OCI-LY7 (cell line): ENCODE measurements around the gene OR1D2. TPM values are rescaled to one million over a fixed set of nuclear protein-coding genes. Genes with fewer than 3 reads are reported as not detected.

Source experiments
- BruUV-seq: library from RNA; stranded (reverse); fragments of 400-500 nt; replicated peaks from 2 replicates; lab custom pipeline; 2021; lab: Mats Ljungman, UMichigan
- CTCF ChIA-PET: fragments of 300-600 bp; sonication (Branson Sonifier 250); formaldehyde crosslinking; loops from one replicate; lab custom pipeline; 2022; ENCODE audit warnings: antibody characterized with exemption; ENCODE audit not compliant: unreplicated experiment; lab: Charles Lee
- POLR2A ChIA-PET: fragments of 300-600 bp; sonication (Branson Sonifier 250); formaldehyde crosslinking; loops from one replicate; lab custom pipeline; 2022; ENCODE audit warnings: antibody characterized with exemption; lab: Charles Lee
- DNase-seq: peaks from one replicate; pipeline ENCODE4 v3.0.0-alpha.2; 2015; ENCODE audit warnings: low spot score
- H2AFZ ChIP-seq: fragments of 200-600 bp; sonication (generic), shearing (Covaris generic); 2 replicates; pipeline ENCODE4 v1.6.1; 2014; ENCODE audit warnings: mild to moderate bottlenecking, antibody characterized with exemption, low read length, moderate library complexity
- H3K27ac ChIP-seq: fragments of 200-600 bp; sonication (generic); 2 replicates; pipeline ENCODE4 v1.5.1; 2014; ENCODE audit warnings: mixed run types, low read depth, mild to moderate bottlenecking, moderate library complexity, low read length, inconsistent platforms; ENCODE audit not compliant: poor library complexity, severe bottlenecking
- H3K36me3 ChIP-seq: fragments of 200-600 bp; sonication (generic); 2 replicates; pipeline ENCODE4 v1.6.1; 2014; ENCODE audit warnings: mild to moderate bottlenecking, antibody characterized with exemption, low read length, moderate library complexity, mixed read lengths; ENCODE audit not compliant: insufficient read depth
- H3K4me1 ChIP-seq: fragments of 200-600 bp; sonication (generic); 2 replicates; pipeline ENCODE4 v1.5.1; 2014; ENCODE audit warnings: mild to moderate bottlenecking, low read length; ENCODE audit not compliant: insufficient read depth, poor library complexity, severe bottlenecking
- H3K4me2 ChIP-seq: fragments of 200-600 bp; sonication (generic); 2 replicates; pipeline ENCODE4 v1.6.1; 2014; ENCODE audit warnings: mild to moderate bottlenecking, low read length
- H3K4me3 ChIP-seq: fragments of 200-600 bp; sonication (generic); 2 replicates; pipeline ENCODE4 v1.5.1; 2014; ENCODE audit warnings: mild to moderate bottlenecking, low read depth, low read length; ENCODE audit not compliant: poor library complexity, severe bottlenecking
- H3K79me2 ChIP-seq: fragments of 200-600 bp; sonication (generic); 2 replicates; pipeline ENCODE4 v1.6.1; 2016; ENCODE audit warnings: low read depth, mild to moderate bottlenecking, low read length, moderate library complexity, mixed read lengths; ENCODE audit not compliant: insufficient read depth
- H3K9me2 ChIP-seq: fragments of 200-600 bp; sonication (generic); 2 replicates; pipeline ENCODE4 v1.6.1; 2016; ENCODE audit warnings: mild to moderate bottlenecking, low read length, mixed read lengths; ENCODE audit not compliant: insufficient read depth
- H3K9me3 ChIP-seq: fragments of 200-600 bp; sonication (generic); 2 replicates; pipeline ENCODE4 v1.6.1; 2014; ENCODE audit warnings: mild to moderate bottlenecking, mixed run types, low read length, mixed read lengths
- H4K20me1 ChIP-seq: fragments of 200-600 bp; sonication (generic); 2 replicates; pipeline ENCODE4 v1.6.1; 2014; ENCODE audit warnings: mild to moderate bottlenecking, antibody characterized with exemption, low read length, moderate library complexity, mixed read lengths; ENCODE audit not compliant: insufficient read depth
- EZH2phosphoT487 ChIP-seq: fragments of 200-600 bp; sonication (generic); IDR thresholded peaks from 2 replicates; pipeline ENCODE4 v1.6.1; 2018; ENCODE audit warnings: low read depth, borderline replicate concordance, mild to moderate bottlenecking, mixed run types, antibody characterized with exemption, low read length, moderate library complexity, mixed read lengths
- intact Hi-C: fragments of 100-400 bp; cut with micrococcal nuclease; formaldehyde crosslinking; loops from one replicate; pipeline ENCODE4 v1.10.0; 2022; ENCODE audit not compliant: unreplicated experiment
- total RNA-seq, 2 experiments: library from RNA; depleted of rRNA in 1 of 2; stranded (reverse); fragments of >200 nt in 1 of 2; shearing (Covaris generic) in 1 of 2; gene quantifications; 2 replicates each; pipeline ENCODE4 v1.2.3, GENCODE V29; 2014 to 2022
- TF ChIP-seq, protein P1 (sequence below): fragments of 200-600 bp; sonication (generic); conservative IDR thresholded peaks from 2 replicates; pipeline ENCODE4 v1.5.1; 2014; ENCODE audit warnings: mild to moderate bottlenecking, antibody characterized with exemption, low read length, moderate library complexity, mixed read lengths

The OR1D2 gene
- total RNA-seq, 2 experiments from 2014 or later, result not detected

DNA sequence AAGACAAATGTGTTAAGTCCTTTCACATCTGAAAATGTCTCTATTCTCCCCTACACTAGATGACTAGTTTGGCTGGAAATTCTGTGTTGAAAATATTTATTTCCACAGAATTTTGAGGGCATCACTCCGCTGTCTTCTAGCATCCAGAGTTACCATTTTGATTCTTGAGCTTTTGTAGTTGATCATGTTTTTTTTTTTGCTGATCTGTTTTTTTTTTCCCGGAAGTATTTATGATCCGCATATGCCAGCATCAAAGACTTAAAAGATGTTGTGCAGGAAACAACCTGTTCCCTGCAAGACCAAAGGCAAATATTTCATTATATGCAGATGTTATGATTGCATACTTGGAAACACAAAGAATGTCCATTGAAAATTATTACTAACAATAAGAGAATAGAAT, 57.5 kb downstream of the OR1D2 start:
- peaks cover 20% of the 10 kb centered on the region for H3K9me3 ChIP-seq
- TF ChIP-seq, protein P1, sequence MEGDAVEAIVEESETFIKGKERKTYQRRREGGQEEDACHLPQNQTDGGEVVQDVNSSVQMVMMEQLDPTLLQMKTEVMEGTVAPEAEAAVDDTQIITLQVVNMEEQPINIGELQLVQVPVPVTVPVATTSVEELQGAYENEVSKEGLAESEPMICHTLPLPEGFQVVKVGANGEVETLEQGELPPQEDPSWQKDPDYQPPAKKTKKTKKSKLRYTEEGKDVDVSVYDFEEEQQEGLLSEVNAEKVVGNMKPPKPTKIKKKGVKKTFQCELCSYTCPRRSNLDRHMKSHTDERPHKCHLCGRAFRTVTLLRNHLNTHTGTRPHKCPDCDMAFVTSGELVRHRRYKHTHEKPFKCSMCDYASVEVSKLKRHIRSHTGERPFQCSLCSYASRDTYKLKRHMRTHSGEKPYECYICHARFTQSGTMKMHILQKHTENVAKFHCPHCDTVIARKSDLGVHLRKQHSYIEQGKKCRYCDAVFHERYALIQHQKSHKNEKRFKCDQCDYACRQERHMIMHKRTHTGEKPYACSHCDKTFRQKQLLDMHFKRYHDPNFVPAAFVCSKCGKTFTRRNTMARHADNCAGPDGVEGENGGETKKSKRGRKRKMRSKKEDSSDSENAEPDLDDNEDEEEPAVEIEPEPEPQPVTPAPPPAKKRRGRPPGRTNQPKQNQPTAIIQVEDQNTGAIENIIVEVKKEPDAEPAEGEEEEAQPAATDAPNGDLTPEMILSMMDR, result no peak
- no peak for TF ChIP-seq EZH2phosphoT487
- no peaks in the 10 kb centered on the region for H3K79me2 ChIP-seq
- ChIA-PET CTCF (no interaction called here), POLR2A (no interaction called here)
- no peaks in the 10 kb centered on the region for H4K20me1 ChIP-seq
- intact Hi-C loops, result loop anchor here (5.0 kb wide), 3 partner anchors 401 to 601 kb away; no protein-coding TSS in a partner anchor
- no peak overlapping the region for H2AFZ ChIP-seq
- no peak overlapping the region for H3K27ac ChIP-seq
- H3K4me1 ChIP-seq, result peaks cover 15% of the 10 kb centered on the region
- no peaks in the 10 kb centered on the region for H3K9me2 ChIP-seq
- H3K36me3 ChIP-seq, result no peaks in the 10 kb centered on the region
- H3K4me2 ChIP-seq, result no peak overlapping the region
- no TSS peak for BruUV-seq
- no peak for DNase-seq
- no peak overlapping the region for H3K4me3 ChIP-seq

DNA sequence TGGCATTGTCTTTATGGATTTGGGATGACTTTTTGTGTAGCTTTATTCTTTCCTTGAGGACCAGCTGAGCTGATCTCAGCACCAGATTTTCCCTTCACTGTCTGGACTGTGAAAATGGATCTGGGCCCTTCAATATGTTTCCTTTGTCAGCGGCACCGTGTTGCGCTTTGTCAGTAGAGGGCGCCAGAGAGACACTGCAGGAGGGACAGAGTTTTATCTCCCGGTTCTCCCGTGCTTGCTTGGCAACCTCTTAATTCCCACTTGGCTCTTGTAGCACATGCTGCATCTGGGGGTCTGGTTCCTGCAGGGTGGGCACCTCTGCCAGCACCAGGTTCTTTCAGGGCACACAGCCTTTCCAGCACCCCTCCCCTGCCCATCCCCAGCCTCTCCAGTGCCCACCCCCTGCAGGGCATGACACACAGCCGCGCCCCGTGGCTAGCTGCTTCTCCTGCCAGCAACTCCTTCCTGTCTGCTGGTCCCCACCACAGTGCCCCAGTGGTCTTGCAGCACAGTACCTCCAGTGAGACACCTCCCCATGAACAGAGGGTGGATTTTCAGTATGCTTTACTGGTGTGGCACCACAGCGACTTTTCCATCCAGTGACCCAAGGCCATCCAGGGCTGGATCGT, 60.4 kb downstream of the OR1D2 start:
- Histone ChIP-seq H3K79me2 (no peaks in the 10 kb centered on the region), H3K36me3 (no peaks in the 10 kb centered on the region), H4K20me1 (no peaks in the 10 kb centered on the region), H3K4me1 (peaks cover 12% of the 10 kb centered on the region), H3K4me3 (no peak overlapping the region), H3K4me2 (no peak overlapping the region), H3K27ac (no peak overlapping the region), H3K9me3 (peaks cover 20% of the 10 kb centered on the region), H2AFZ (no peak overlapping the region), H3K9me2 (no peaks in the 10 kb centered on the region)
- peak; percentile 34 for DNase-seq
- no TSS peak for BruUV-seq
- POLR2A ChIA-PET, result interaction anchor here (0.7 kb wide), 1 partner anchor 233 kb away, joined by 5 read pairs; no protein-coding TSS in a partner anchor
- TF ChIP-seq, protein P1, result peak; percentile 77
- TF ChIP-seq EZH2phosphoT487, result no peak
- intact Hi-C loops, result no loop called here
- CTCF ChIA-PET, result no interaction called here

DNA sequence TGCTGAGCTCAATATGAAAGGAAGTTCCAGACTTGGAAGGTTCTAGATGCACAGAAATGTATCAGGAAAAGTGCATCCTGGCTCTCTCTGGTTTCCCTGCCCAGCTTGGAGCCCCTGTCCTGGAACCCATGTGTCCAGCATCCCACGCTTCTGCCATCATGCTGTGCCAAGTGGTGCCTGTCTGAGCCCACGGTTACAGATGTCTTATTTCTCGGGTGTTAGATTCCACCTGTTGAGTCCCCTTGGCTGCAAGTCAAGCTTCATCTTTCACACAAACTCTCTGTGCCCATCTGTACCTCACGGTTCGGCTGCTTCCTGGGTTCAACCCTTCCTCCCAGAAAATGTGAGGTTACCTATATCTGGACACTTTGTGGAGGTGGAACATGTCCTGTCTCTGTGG, 63.3 kb downstream of the OR1D2 start:
- POLR2A ChIA-PET, result no interaction called here
- no TSS peak for BruUV-seq
- no peaks in the 10 kb centered on the region for H4K20me1 ChIP-seq
- no peaks in the 10 kb centered on the region for H3K9me2 ChIP-seq
- H3K9me3 ChIP-seq, result peaks cover 20% of the 10 kb centered on the region
- no peak for DNase-seq
- TF ChIP-seq, protein P1, result no peak
- TF ChIP-seq EZH2phosphoT487, result no peak
- no peak overlapping the region for H3K4me2 ChIP-seq
- no peak overlapping the region for H2AFZ ChIP-seq
- CTCF ChIA-PET, result interaction anchor here (1.1 kb wide), 1 partner anchor 9 kb away, joined by 4 read pairs; no protein-coding TSS in a partner anchor
- H3K79me2 ChIP-seq, result no peaks in the 10 kb centered on the region
- H3K4me1 ChIP-seq, result peaks cover 5% of the 10 kb centered on the region
- intact Hi-C loops, result no loop called here
- no peak overlapping the region for H3K4me3 ChIP-seq
- H3K36me3 ChIP-seq, result no peaks in the 10 kb centered on the region
- no peak overlapping the region for H3K27ac ChIP-seq
